Measurements from ENCODE around the gene KCNH4. TPM values are rescaled to one million over a fixed set of nuclear protein-coding genes. Genes with fewer than 3 reads are reported as not detected.
A peak's percentile ranks its signal among the peaks of the same experiment; 100 is the strongest.
"Not testable (repeated sequence)": the region's sequence is repeated elsewhere in the genome, so short reads cannot be mapped to it uniquely, and the experiment has no call there.

Gene KCNH4
- total and polyA plus RNA-seq, 2 donors = 0.05 to 0.09 TPM

- no peaks in the 10 kb centered on the region for H3K36me3 ChIP-seq (ENCODE audit: control insufficient read depth in 2 of 2, insufficient read depth in 2 of 2, low read length in 1 of 2)
- no peak overlapping the region for H3K4me3 ChIP-seq (ENCODE audit: low read length in 2 of 2)
- no peak overlapping the region for H3K27ac ChIP-seq (ENCODE audit: low read depth in 1 of 2, low read length in 1 of 2)
- 91% methylated on average over 14 of the region's 14 CpGs for WGBS
- H3K4me1 ChIP-seq (ENCODE audit: control insufficient read depth in 2 of 2, insufficient read depth in 2 of 2, low read length in 2 of 2) = peaks cover 0 to 12% of the 10 kb centered on the region in 2 donors
- H3K27me3 ChIP-seq (ENCODE audit: control insufficient read depth in 2 of 2, insufficient read depth in 1 of 2, low read length in 1 of 2) = no peaks in the 10 kb centered on the region
- H3K9me3 ChIP-seq (ENCODE audit: control insufficient read depth in 2 of 2, insufficient read depth in 1 of 2, low read length in 1 of 2) = no peaks in the 10 kb centered on the region
- no peak for DNase-seq (ENCODE audit: low read depth in 6 of 9, low spot score in 9 of 9)
Measured at GRCh38 chr17:42159796-42160530, 21.0 kb downstream of the KCNH4 start.

- no peak for DNase-seq (ENCODE audit: low read depth in 6 of 9, low spot score in 9 of 9)
- peaks cover 9 to 10% of the 10 kb centered on the region in 2 donors for H3K36me3 ChIP-seq (ENCODE audit: control insufficient read depth in 2 of 2, insufficient read depth in 2 of 2, low read length in 1 of 2)
- no peaks in the 10 kb centered on the region for H3K9me3 ChIP-seq (ENCODE audit: control insufficient read depth in 2 of 2, insufficient read depth in 1 of 2, low read length in 1 of 2)
- peaks cover 7 to 24% of the 10 kb centered on the region in 2 donors for H3K4me1 ChIP-seq (ENCODE audit: control insufficient read depth in 2 of 2, insufficient read depth in 2 of 2, low read length in 2 of 2)
- H3K27ac ChIP-seq (ENCODE audit: low read depth in 1 of 2, low read length in 1 of 2) = no peak overlapping the region
- H3K27me3 ChIP-seq (ENCODE audit: control insufficient read depth in 2 of 2, insufficient read depth in 1 of 2, low read length in 1 of 2) = no peaks in the 10 kb centered on the region
- WGBS = 56% methylated on average over 17 of the region's 17 CpGs
- H3K4me3 ChIP-seq (ENCODE audit: low read length in 2 of 2) = peak overlapping the region; percentile 79 to 99
Measured at GRCh38 chr17:42155614-42156045, 25.3 kb downstream of the KCNH4 start.

GRCh38 chr17:42153919-42154742 lies 26.8 kb downstream of the KCNH4 start:
- peak in 1 of 9 donors; percentile 20 for DNase-seq (ENCODE audit: low read depth in 6 of 9, low spot score in 9 of 9)
- Histone ChIP-seq H3K27me3 (ENCODE audit: control insufficient read depth in 2 of 2, insufficient read depth in 1 of 2, low read length in 1 of 2) (no peaks in the 10 kb centered on the region), H3K4me1 (ENCODE audit: control insufficient read depth in 2 of 2, insufficient read depth in 2 of 2, low read length in 2 of 2) (peaks cover 7 to 24% of the 10 kb centered on the region in 2 donors), H3K9me3 (ENCODE audit: control insufficient read depth in 2 of 2, insufficient read depth in 1 of 2, low read length in 1 of 2) (no peaks in the 10 kb centered on the region), H3K36me3 (ENCODE audit: control insufficient read depth in 2 of 2, insufficient read depth in 2 of 2, low read length in 1 of 2) (peaks cover 13 to 14% of the 10 kb centered on the region in 2 donors), H3K4me3 (ENCODE audit: low read length in 2 of 2) (peak overlapping the region; percentile 79 to 99), H3K27ac (ENCODE audit: low read depth in 1 of 2, low read length in 1 of 2) (peak overlapping the region; percentile 58 to 67)
- 18% methylated on average over 15 of the region's 15 CpGs for WGBS

GRCh38 chr17:42146911-42147607 lies 33.9 kb downstream of the KCNH4 start:
- Histone ChIP-seq H3K27me3 (ENCODE audit: control insufficient read depth in 2 of 2, insufficient read depth in 1 of 2, low read length in 1 of 2) (no peaks in the 10 kb centered on the region), H3K27ac (ENCODE audit: low read depth in 1 of 2, low read length in 1 of 2) (no peak overlapping the region), H3K4me1 (ENCODE audit: control insufficient read depth in 2 of 2, insufficient read depth in 2 of 2, low read length in 2 of 2) (peaks cover 0 to 3% of the 10 kb centered on the region in 2 donors), H3K9me3 (ENCODE audit: control insufficient read depth in 2 of 2, insufficient read depth in 1 of 2, low read length in 1 of 2) (no peaks in the 10 kb centered on the region), H3K4me3 (ENCODE audit: low read length in 2 of 2) (no peak overlapping the region), H3K36me3 (ENCODE audit: control insufficient read depth in 2 of 2, insufficient read depth in 2 of 2, low read length in 1 of 2) (peaks cover 37 to 53% of the 10 kb centered on the region in 2 donors)
- WGBS = 96% methylated on average over 13 of the region's 13 CpGs
- no peak for DNase-seq (ENCODE audit: low read depth in 6 of 9, low spot score in 9 of 9)

GRCh38 chr17:42143138-42143537 lies 37.8 kb downstream of the KCNH4 start:
- H3K27ac ChIP-seq (ENCODE audit: low read depth in 1 of 2, low read length in 1 of 2); DNase-seq (ENCODE audit: low read depth in 6 of 9, low spot score in 9 of 9); H3K9me3 ChIP-seq (ENCODE audit: control insufficient read depth in 2 of 2, insufficient read depth in 1 of 2, low read length in 1 of 2); H3K4me1 ChIP-seq (ENCODE audit: control insufficient read depth in 2 of 2, insufficient read depth in 2 of 2, low read length in 2 of 2); H3K27me3 ChIP-seq (ENCODE audit: control insufficient read depth in 2 of 2, insufficient read depth in 1 of 2, low read length in 1 of 2); H3K4me3 ChIP-seq (ENCODE audit: low read length in 2 of 2): not testable (repeated sequence)
- 97% methylated on average over 4 of the region's 4 CpGs for whole genome bisulfite sequencing
- H3K36me3 ChIP-seq (ENCODE audit: control insufficient read depth in 2 of 2, insufficient read depth in 2 of 2, low read length in 1 of 2) = peaks cover 26 to 52% of the 10 kb centered on the region in 2 donors

- H3K36me3 ChIP-seq (ENCODE audit: control insufficient read depth in 2 of 2, insufficient read depth in 2 of 2, low read length in 1 of 2) = peaks cover 23 to 49% of the 10 kb centered on the region in 2 donors
- H3K27me3 ChIP-seq (ENCODE audit: control insufficient read depth in 2 of 2, insufficient read depth in 1 of 2, low read length in 1 of 2) = no peaks in the 10 kb centered on the region
- H3K4me3 ChIP-seq (ENCODE audit: low read length in 2 of 2) = no peak overlapping the region
- no peaks in the 10 kb centered on the region for H3K9me3 ChIP-seq (ENCODE audit: control insufficient read depth in 2 of 2, insufficient read depth in 1 of 2, low read length in 1 of 2)
- no peak overlapping the region for H3K27ac ChIP-seq (ENCODE audit: low read depth in 1 of 2, low read length in 1 of 2)
- DNase-seq (ENCODE audit: low read depth in 6 of 9, low spot score in 9 of 9) = no peak
- peaks cover 0 to 3% of the 10 kb centered on the region in 2 donors for H3K4me1 ChIP-seq (ENCODE audit: control insufficient read depth in 2 of 2, insufficient read depth in 2 of 2, low read length in 2 of 2)
- WGBS = 96% methylated on average over 7 of the region's 7 CpGs
Measured at GRCh38 chr17:42142371-42142896, 38.5 kb downstream of the KCNH4 start.

- Histone ChIP-seq H3K9me3 (ENCODE audit: control insufficient read depth in 2 of 2, insufficient read depth in 1 of 2, low read length in 1 of 2) (no peaks in the 10 kb centered on the region), H3K27me3 (ENCODE audit: control insufficient read depth in 2 of 2, insufficient read depth in 1 of 2, low read length in 1 of 2) (no peaks in the 10 kb centered on the region), H3K4me3 (ENCODE audit: low read length in 2 of 2) (no peak overlapping the region), H3K4me1 (ENCODE audit: control insufficient read depth in 2 of 2, insufficient read depth in 2 of 2, low read length in 2 of 2) (peaks cover 0 to 3% of the 10 kb centered on the region in 2 donors), H3K36me3 (ENCODE audit: control insufficient read depth in 2 of 2, insufficient read depth in 2 of 2, low read length in 1 of 2) (peaks cover 26 to 50% of the 10 kb centered on the region in 2 donors), H3K27ac (ENCODE audit: low read depth in 1 of 2, low read length in 1 of 2) (no peak overlapping the region)
- DNase-seq (ENCODE audit: low read depth in 6 of 9, low spot score in 9 of 9) = no peak
- 80% methylated on average over 8 of the region's 8 CpGs for WGBS
Measured at GRCh38 chr17:42141382-42141781, 39.6 kb downstream of the KCNH4 start.

- DNase-seq (ENCODE audit: low read depth in 6 of 9, low spot score in 9 of 9); H3K27me3 ChIP-seq (ENCODE audit: control insufficient read depth in 2 of 2, insufficient read depth in 1 of 2, low read length in 1 of 2); H3K4me3 ChIP-seq (ENCODE audit: low read length in 2 of 2); H3K27ac ChIP-seq (ENCODE audit: low read depth in 1 of 2, low read length in 1 of 2); H3K9me3 ChIP-seq (ENCODE audit: control insufficient read depth in 2 of 2, insufficient read depth in 1 of 2, low read length in 1 of 2); H3K4me1 ChIP-seq (ENCODE audit: control insufficient read depth in 2 of 2, insufficient read depth in 2 of 2, low read length in 2 of 2): not testable (repeated sequence)
- 97% methylated on average over 7 of the region's 7 CpGs for WGBS
- H3K36me3 ChIP-seq (ENCODE audit: control insufficient read depth in 2 of 2, insufficient read depth in 2 of 2, low read length in 1 of 2) = peaks cover 30 to 56% of the 10 kb centered on the region in 2 donors
Measured at GRCh38 chr17:42140690-42141089, 40.3 kb downstream of the KCNH4 start.

All from thymus (tissue), 11 donors.